Keratinocyte (primary cell): ENCODE data around the gene CDKAL1.

Source experiments
- EZH2 ChIP-seq: IDR thresholded peaks from one replicate; pipeline ENCODE4 v1.6.1; 2012; ENCODE audit warnings: inconsistent platforms, mild to moderate bottlenecking, low read length, moderate library complexity
- TF ChIP-seq, protein P1 (sequence below), 3 experiments: IDR thresholded peaks in 1 of 3; conservative IDR thresholded peaks in 1 of 3; optimal IDR thresholded peaks in 1 of 3; 2 replicates in 2 of 3; 3 replicates in 1 of 3; pipeline versions ENCODE3 to v1.5.1; 2011; ENCODE audit warnings: low read length in 3 of 3, mild to moderate bottlenecking in 3 of 3, moderate library complexity in 2 of 3, control low read depth in 1 of 3, inconsistent platforms in 1 of 3; ENCODE audit not compliant: insufficient read depth in 2 of 3; ENCODE audit errors: extremely low read depth in 1 of 3

DNA sequence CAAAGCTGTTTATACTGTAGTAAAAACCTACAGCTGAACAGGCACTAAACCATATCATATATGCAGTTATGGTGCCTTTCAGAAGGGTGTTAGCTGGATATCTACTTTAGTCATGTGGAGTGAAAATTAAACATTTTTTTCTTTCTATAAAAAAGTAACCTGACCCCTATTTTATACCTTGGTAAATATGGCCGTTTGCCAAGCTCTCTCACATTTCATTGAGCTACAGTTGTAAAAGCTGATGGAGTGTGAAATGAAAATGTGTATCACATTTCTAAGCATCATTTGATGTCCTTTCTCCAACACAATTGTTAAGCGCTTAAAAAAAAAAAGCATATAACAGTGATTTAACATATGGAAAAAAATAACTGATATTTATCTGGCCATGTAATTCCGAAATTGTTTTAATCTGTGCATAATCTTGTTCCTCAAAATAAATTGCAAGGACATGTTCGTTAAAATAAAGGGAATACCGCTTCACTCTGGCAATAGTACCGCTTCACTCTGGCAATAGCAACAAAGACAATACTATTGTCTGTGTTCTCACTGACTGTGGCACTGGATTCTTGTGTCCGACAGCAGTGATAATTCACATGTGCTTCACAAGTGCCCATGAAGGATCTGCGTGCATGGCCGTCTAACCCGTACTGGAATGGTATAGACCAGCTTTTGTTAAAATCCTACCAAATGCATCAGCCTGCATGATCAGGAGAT lies 667.5 kb downstream of the CDKAL1 start:
- TF ChIP-seq, protein P1, sequence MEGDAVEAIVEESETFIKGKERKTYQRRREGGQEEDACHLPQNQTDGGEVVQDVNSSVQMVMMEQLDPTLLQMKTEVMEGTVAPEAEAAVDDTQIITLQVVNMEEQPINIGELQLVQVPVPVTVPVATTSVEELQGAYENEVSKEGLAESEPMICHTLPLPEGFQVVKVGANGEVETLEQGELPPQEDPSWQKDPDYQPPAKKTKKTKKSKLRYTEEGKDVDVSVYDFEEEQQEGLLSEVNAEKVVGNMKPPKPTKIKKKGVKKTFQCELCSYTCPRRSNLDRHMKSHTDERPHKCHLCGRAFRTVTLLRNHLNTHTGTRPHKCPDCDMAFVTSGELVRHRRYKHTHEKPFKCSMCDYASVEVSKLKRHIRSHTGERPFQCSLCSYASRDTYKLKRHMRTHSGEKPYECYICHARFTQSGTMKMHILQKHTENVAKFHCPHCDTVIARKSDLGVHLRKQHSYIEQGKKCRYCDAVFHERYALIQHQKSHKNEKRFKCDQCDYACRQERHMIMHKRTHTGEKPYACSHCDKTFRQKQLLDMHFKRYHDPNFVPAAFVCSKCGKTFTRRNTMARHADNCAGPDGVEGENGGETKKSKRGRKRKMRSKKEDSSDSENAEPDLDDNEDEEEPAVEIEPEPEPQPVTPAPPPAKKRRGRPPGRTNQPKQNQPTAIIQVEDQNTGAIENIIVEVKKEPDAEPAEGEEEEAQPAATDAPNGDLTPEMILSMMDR (optimal IDR thresholded peaks at IDR 0.05 in 1 of 3, IDR thresholded peaks at IDR 0.05 in 1 of 3, conservative IDR thresholded peaks at IDR 0.05 in 1 of 3; ENCODE audit: extremely low read depth in 1 of 3, insufficient read depth in 2 of 3, low read length in 3 of 3), result no peak
- TF ChIP-seq EZH2, result no peak
